Measurements from ENCODE around the gene PEX12.
A peak's percentile ranks its signal among the peaks of the same experiment; 100 is the strongest.

PEX12 gene

DNA sequence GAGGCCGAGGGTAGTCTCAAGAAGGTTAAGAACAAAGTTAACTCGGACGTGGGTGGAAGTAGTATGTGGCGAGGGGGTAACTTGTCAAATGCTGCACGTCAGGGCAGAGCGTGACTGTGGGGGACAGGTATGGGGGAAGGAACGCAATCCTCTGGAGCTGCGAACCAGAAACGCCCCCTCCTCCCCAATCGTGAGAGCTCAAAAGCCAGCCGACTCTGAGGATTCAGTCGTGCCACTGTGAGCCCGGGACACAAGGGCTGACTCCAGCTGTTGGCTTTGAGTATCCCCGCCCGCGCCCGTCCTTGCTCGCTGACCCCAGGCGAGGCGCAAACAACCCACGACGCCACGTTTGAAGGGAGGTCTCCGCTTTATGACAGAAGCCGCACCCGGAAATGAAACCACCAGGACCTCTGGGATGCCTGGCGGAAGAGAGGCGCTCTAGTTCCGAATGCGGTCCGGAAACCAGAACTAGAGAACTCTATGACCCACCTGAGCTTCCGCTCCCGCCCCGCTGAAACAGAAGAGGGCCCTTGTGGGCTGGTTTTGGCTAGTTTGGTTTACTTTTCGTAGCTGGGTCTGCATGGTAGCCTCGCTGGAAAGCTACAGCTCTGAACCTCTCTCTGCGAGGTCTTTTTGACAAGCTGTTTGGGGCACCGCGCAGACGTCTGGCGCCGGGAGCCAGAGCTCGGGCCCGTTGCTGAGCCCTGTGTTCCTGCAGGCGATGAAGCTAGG, at the start of gene PEX12:
PEX12 (minus strand) TSS at position 375 of the 732 bp plus-strand sequence. CDS start 550 bp downstream, outside the sequence.
- Histone ChIP-seq H3K4me1 (ENCODE audit: control insufficient read depth, low read length) (peaks cover 26% of the 10 kb centered on the region), H3K4me3 (ENCODE audit: low read length) (peak within 1 kb of the TSS; percentile 95), H3K79me2 (ENCODE audit: control insufficient read depth, low read length) (peaks cover 15% of the 10 kb centered on the region), H3K36me3 (ENCODE audit: control insufficient read depth, low read length) (peaks cover 28% of the 10 kb centered on the region), H3K27me3 (ENCODE audit: control insufficient read depth, low read length) (no peaks in the 10 kb centered on the region), H3K27ac (ENCODE audit: low read depth, low read length) (peak within 1 kb of the TSS; percentile 67), H3F3A (ENCODE audit: control insufficient read depth, insufficient read depth) (peaks cover 22% of the 10 kb centered on the region; the same call in 1 of the 2 replicates), H3K9me3 (ENCODE audit: control insufficient read depth, insufficient read depth, low read length) (no peaks in the 10 kb centered on the region), H3K4me2 (ENCODE audit: low read length) (peak within 1 kb of the TSS; percentile 86), H3K9me2 (replicated peaks; ENCODE audit: control insufficient read depth, low read length) (no peaks in the 10 kb centered on the region), H4K20me1 (ENCODE audit: control insufficient read depth, insufficient read depth, low read depth, low read length) (no peaks in the 10 kb centered on the region)
- TF ChIP-seq CTCF (IDR thresholded peaks at IDR 0.05; ENCODE audit: low read depth, low read length, poor library complexity, severe bottlenecking) (no peak), EZH2phosphoT487 (IDR thresholded peaks at IDR 0.05; ENCODE audit: borderline replicate concordance, low read length) (no peak)

- TF ChIP-seq CTCF (IDR thresholded peaks at IDR 0.05; ENCODE audit: low read depth, low read length, poor library complexity, severe bottlenecking) = no peak
- TF ChIP-seq EZH2phosphoT487 (IDR thresholded peaks at IDR 0.05; ENCODE audit: borderline replicate concordance, low read length) = no peak
- Histone ChIP-seq H3K4me1 (ENCODE audit: control insufficient read depth, low read length) (no peaks in the 10 kb centered on the region), H3K9me2 (replicated peaks; ENCODE audit: control insufficient read depth, low read length) (no peaks in the 10 kb centered on the region), H4K20me1 (ENCODE audit: control insufficient read depth, insufficient read depth, low read depth, low read length) (no peaks in the 10 kb centered on the region), H3K36me3 (ENCODE audit: control insufficient read depth, low read length) (peaks cover 43% of the 10 kb centered on the region), H3K27ac (ENCODE audit: low read depth, low read length) (no peak overlapping the region), H3K4me2 (ENCODE audit: low read length) (no peak overlapping the region), H3K4me3 (ENCODE audit: low read length) (no peak overlapping the region), H3K9me3 (ENCODE audit: control insufficient read depth, insufficient read depth, low read length) (no peaks in the 10 kb centered on the region), H3K79me2 (ENCODE audit: control insufficient read depth, low read length) (no peaks in the 10 kb centered on the region), H3K27me3 (ENCODE audit: control insufficient read depth, low read length) (no peaks in the 10 kb centered on the region), H3F3A (ENCODE audit: control insufficient read depth, insufficient read depth) (no peaks in the 10 kb centered on the region)
These were observed 49.0 kb upstream of the PEX12 start for GRCh38 chr17:35627417-35627816.

- Histone ChIP-seq H3F3A (ENCODE audit: control insufficient read depth, insufficient read depth) (no peaks in the 10 kb centered on the region), H3K4me3 (ENCODE audit: low read length) (no peak overlapping the region), H3K4me1 (ENCODE audit: control insufficient read depth, low read length) (peaks cover 10% of the 10 kb centered on the region), H3K79me2 (ENCODE audit: control insufficient read depth, low read length) (no peaks in the 10 kb centered on the region), H3K9me2 (replicated peaks; ENCODE audit: control insufficient read depth, low read length) (no peaks in the 10 kb centered on the region), H3K27me3 (ENCODE audit: control insufficient read depth, low read length) (no peaks in the 10 kb centered on the region), H3K9me3 (ENCODE audit: control insufficient read depth, insufficient read depth, low read length) (no peaks in the 10 kb centered on the region), H3K4me2 (ENCODE audit: low read length) (no peak overlapping the region), H4K20me1 (ENCODE audit: control insufficient read depth, insufficient read depth, low read depth, low read length) (no peaks in the 10 kb centered on the region), H3K27ac (ENCODE audit: low read depth, low read length) (no peak overlapping the region), H3K36me3 (ENCODE audit: control insufficient read depth, low read length) (peaks cover 21% of the 10 kb centered on the region)
- TF ChIP-seq EZH2phosphoT487 (IDR thresholded peaks at IDR 0.05; ENCODE audit: borderline replicate concordance, low read length) (no peak), CTCF (IDR thresholded peaks at IDR 0.05; ENCODE audit: low read depth, low read length, poor library complexity, severe bottlenecking) (no peak)
These were observed 43.4 kb upstream of the PEX12 start for GRCh38 chr17:35621768-35622167.

All from DOHH2 (cell line).